K562 treated with DMSO at 1 percent for 4 hours (cell line): Measurements from ENCODE around the gene KLK10. TPM values are rescaled to one million over a fixed set of nuclear protein-coding genes. Genes with fewer than 3 reads are reported as not detected.

ENCODE experiments used
- total RNA-seq: library from RNA; unstranded; fragments of 300-600 nt; gene quantifications from 2 replicates; pipeline ENCODE4 v1.2.3, GENCODE V29; 2022; ENCODE audit not compliant: insufficient read depth

KLK10 gene
- not detected in 2 replicates for total RNA-seq

GRCh38 chr19:51019544-51019925, at the start of gene KLK10:
TSS of gene KLK10 (minus strand) at chr19:51019709. CDS start at chr19:51019130, 579 bp downstream.

GRCh38 chr19:51064534-51065220, 45.2 kb upstream of the KLK10 start, which contains the start of gene KLK13:
TSS of gene KLK13 (minus strand) at chr19:51065092. CDS start at chr19:51065067, 25 bp downstream.

GRCh38 chr19:51034704-51035103, 15.2 kb upstream of the KLK10 start, which contains the start of gene KLK12:
TSS of gene KLK12 (minus strand) at chr19:51035002. CDS start at chr19:51034621, 381 bp downstream.

GRCh38 chr19:51026554-51026831, 7.0 kb upstream of the KLK10 start, which contains the start of gene KLK11:
TSS of gene KLK11 (minus strand) at chr19:51026616. CDS start at chr19:51025631, 985 bp downstream.

GRCh38 chr19:51001515-51001914, 18.0 kb downstream of the KLK10 start, which contains the start of gene KLK8:
TSS of gene KLK8 (minus strand) at chr19:51001604. CDS start at chr19:51001167, 437 bp downstream.

GRCh38 chr19:50983625-50984292, 35.8 kb downstream of the KLK10 start, which contains the start of gene KLK7:
TSS of gene KLK7 (minus strand) at chr19:50983917. CDS start at chr19:50982399, 1,518 bp downstream.

GRCh38 chr19:50969413-50969760, 50.1 kb downstream of the KLK10 start, which contains the start of gene KLK6:
TSS of gene KLK6 (minus strand) at chr19:50969591. CDS start at chr19:50968104, 1,487 bp downstream.

Other genes starting within 250 kb of the KLK10 start
- not detected in 2 replicates for gene GPR32, start 249.2 kb downstream of the KLK10 start, total RNA-seq
- gene ACP4, start 229.3 kb downstream of the KLK10 start, total RNA-seq: not detected in 2 replicates
- 26.3 and 28.8 TPM in 2 replicates for gene KLK1, start 195.9 kb downstream of the KLK10 start, total RNA-seq
- gene KLK15, start 186.1 kb downstream of the KLK10 start, total RNA-seq: not detected in 2 replicates
- not detected in 2 replicates for gene KLK3, start 164.8 kb downstream of the KLK10 start, total RNA-seq
- gene KLK2, start 146.3 kb downstream of the KLK10 start, total RNA-seq: not detected in 2 replicates
- not detected in 2 replicates for gene KLK4, start 108.3 kb downstream of the KLK10 start, total RNA-seq
- not detected in 2 replicates for gene KLK5, start 66.7 kb downstream of the KLK10 start, total RNA-seq
- not detected in 2 replicates for gene KLK6, start 50.1 kb downstream of the KLK10 start, total RNA-seq
- not detected in 2 replicates for gene KLK7, start 35.8 kb downstream of the KLK10 start, total RNA-seq
- gene KLK8, start 18.1 kb downstream of the KLK10 start, total RNA-seq: not detected in 2 replicates
- not detected in 2 replicates for gene KLK11, start 6.9 kb upstream of the KLK10 start, total RNA-seq
- gene KLK12, start 15.3 kb upstream of the KLK10 start, total RNA-seq: not detected in 2 replicates
- 2.8 TPM in 1 of 2 replicates, not detected in the other for gene KLK13, start 45.4 kb upstream of the KLK10 start, total RNA-seq
- gene KLK14, start 63.2 kb upstream of the KLK10 start, total RNA-seq: not detected in 2 replicates
- gene CTU1, start 88.7 kb upstream of the KLK10 start, total RNA-seq: 13.2 and 13.3 TPM in 2 replicates
- gene SIGLEC9, start 105.2 kb upstream of the KLK10 start, total RNA-seq: 0.52 TPM in 1 of 2 replicates, not detected in the other
- 0.48 TPM in 1 of 2 replicates, not detected in the other for gene SIGLEC7, start 122.6 kb upstream of the KLK10 start, total RNA-seq
- gene CD33, start 205.4 kb upstream of the KLK10 start, total RNA-seq: 58.9 and 71.8 TPM in 2 replicates
- gene SIGLECL1, start 231.4 kb upstream of the KLK10 start, total RNA-seq: not detected in 2 replicates